HCT116 (cell line): ENCODE measurements around the gene IMMP2L. TPM values are rescaled to one million over a fixed set of nuclear protein-coding genes. Genes with fewer than 3 reads are reported as not detected.

Experiments used
- ATAC-seq: fragments of 200-7000 bp; cut with Tn5 transposase; 2 replicates; pipeline ENCODE4 v1.9.1; 2020; ENCODE audit warnings: mild to moderate bottlenecking, moderate library complexity
- BruUV-seq: library from RNA; stranded (reverse); fragments of 400-500 nt; replicated peaks from 2 replicates; lab custom pipeline; 2021; lab: Mats Ljungman, UMichigan
- CTCF ChIA-PET: fragments of 300-600 bp; sonication (Branson Sonifier 250); formaldehyde crosslinking; loops from one replicate; lab custom pipeline; 2021; ENCODE audit warnings: antibody characterized with exemption; lab: Charles Lee
- POLR2A ChIA-PET: fragments of 300-600, 350-600 bp; sonication (Branson Sonifier 250); formaldehyde crosslinking; loops from one replicate; lab custom pipeline; 2021; ENCODE audit warnings: antibody characterized with exemption; lab: Charles Lee
- RAD21 ChIA-PET, 2 experiments: fragments of 300-600 bp; sonication (Branson Sonifier 250); formaldehyde crosslinking; loops; one replicate each; lab custom pipeline; 2023; ENCODE audit warnings: low total read pairs in 2 of 2; ENCODE audit not compliant: uncharacterized antibody in 2 of 2, unreplicated experiment in 2 of 2, low non-redundant PET in 1 of 2; lab: Charles Lee
- DNase-seq: peaks from one replicate; pipeline ENCODE4 v3.0.0-alpha.2; 2010; ENCODE audit warnings: low read depth, low spot score
- H2AFZ ChIP-seq: fragments of 200-600 bp; shearing (Covaris generic), sonication (generic); 2 replicates; pipeline ENCODE4 v1.6.1; 2017; ENCODE audit warnings: low read depth, mixed run types, mixed read lengths, antibody characterized with exemption, low read length; ENCODE audit not compliant: poor library complexity, severe bottlenecking
- H3K27ac ChIP-seq: 2 replicates; pipeline ENCODE4 v1.5.1; 2012; ENCODE audit warnings: low read depth, low read length
- H3K27me3 ChIP-seq: fragments of 200-600 bp; sonication (generic); 2 replicates; pipeline ENCODE4 v1.6.1; 2016; ENCODE audit warnings: mixed run types, low read length, mixed read lengths; ENCODE audit not compliant: insufficient read depth
- H3K36me3 ChIP-seq, 2 experiments: fragments of 200-500 bp in 1 of 2; fragments of 200-600 bp in 1 of 2; sonication (Bioruptor generic) in 1 of 2; sonication (generic) in 1 of 2; 2 replicates each; pipeline versions ENCODE4 v1.5.1 to v1.6.1; 2014 to 2016; ENCODE audit warnings: low read length in 2 of 2, inconsistent platforms in 1 of 2, mixed read lengths in 1 of 2, mixed run types in 1 of 2; ENCODE audit not compliant: insufficient read depth in 2 of 2, control insufficient read depth in 1 of 2
- H3K4me1 ChIP-seq, 2 experiments: fragments of 200-600 bp in 1 of 2; sonication (generic) in 1 of 2; 2 replicates each; pipeline versions ENCODE4 v1.5.1 to v1.6.1; 2012 to 2017; ENCODE audit warnings: low read length in 2 of 2, inconsistent platforms in 1 of 2, mild to moderate bottlenecking in 1 of 2, mixed read lengths in 1 of 2, mixed run types in 1 of 2, moderate library complexity in 1 of 2; ENCODE audit not compliant: insufficient read depth in 2 of 2, control insufficient read depth in 1 of 2
- H3K4me2 ChIP-seq: fragments of 200-600 bp; sonication (generic); 2 replicates; pipeline ENCODE4 v1.6.1; 2017; ENCODE audit warnings: mixed run types, low read length, mixed read lengths
- H3K4me3 ChIP-seq, 2 experiments: fragments of 200-600 bp in 1 of 2; sonication (generic) in 1 of 2; replicated peaks in 1 of 2; 2 replicates each; pipeline ENCODE4 v1.5.1; 2011 to 2016; ENCODE audit warnings: low read length in 2 of 2, control low read depth in 1 of 2, low read depth in 1 of 2, mild to moderate bottlenecking in 1 of 2, mixed read lengths in 1 of 2, mixed run types in 1 of 2
- H3K79me2 ChIP-seq: fragments of 200-600 bp; sonication (generic); 2 replicates; pipeline ENCODE4 v1.6.1; 2017; ENCODE audit warnings: mild to moderate bottlenecking, mixed run types, low read length, moderate library complexity, mixed read lengths; ENCODE audit not compliant: insufficient read depth
- H3K9ac ChIP-seq: fragments of 200-600 bp; sonication (generic); 2 replicates; pipeline ENCODE4 v1.6.1; 2016; ENCODE audit warnings: low read length, mixed read lengths
- H3K9me2 ChIP-seq: fragments of 200-600 bp; sonication (generic), shearing (Covaris generic); 2 replicates; pipeline ENCODE4 v1.6.1; 2017; ENCODE audit warnings: mixed run types, mild to moderate bottlenecking, moderate library complexity; ENCODE audit not compliant: insufficient read depth
- H3K9me3 ChIP-seq, 2 experiments: fragments of 200-500 bp in 1 of 2; fragments of 200-600 bp in 1 of 2; sonication (Bioruptor generic) in 1 of 2; sonication (generic) in 1 of 2; 2 replicates each; pipeline ENCODE4 v1.6.1; 2014 to 2017; ENCODE audit warnings: low read length in 2 of 2, mixed read lengths in 2 of 2, inconsistent platforms in 1 of 2, low read depth in 1 of 2, mild to moderate bottlenecking in 1 of 2, mixed run types in 1 of 2, moderate library complexity in 1 of 2; ENCODE audit not compliant: control insufficient read depth in 1 of 2, insufficient read depth in 1 of 2
- H4K20me1 ChIP-seq: fragments of 200-600 bp; sonication (generic), shearing (Covaris generic); 2 replicates; pipeline ENCODE4 v1.6.1; 2017; ENCODE audit warnings: mixed run types, mild to moderate bottlenecking, moderate library complexity; ENCODE audit not compliant: insufficient read depth
- CBX3 ChIP-seq: IDR thresholded peaks from 2 replicates; pipeline ENCODE4 v1.6.1; 2012; ENCODE audit warnings: low read depth
- CTCF ChIP-seq, 3 experiments: fragments of 200-600 bp in 1 of 3; sonication (generic) in 1 of 3; IDR thresholded peaks in 2 of 3; conservative IDR thresholded peaks in 1 of 3; 2 replicates each; pipeline ENCODE4 v1.5.1; 2012 to 2017; ENCODE audit warnings: low read depth in 2 of 3, low read length in 2 of 3, antibody characterized with exemption in 1 of 3, borderline replicate concordance in 1 of 3, control low read depth in 1 of 3, mild to moderate bottlenecking in 1 of 3, mixed read lengths in 1 of 3, mixed run types in 1 of 3, moderate library complexity in 1 of 3; ENCODE audit not compliant: insufficient read depth in 1 of 3
- EGR1 ChIP-seq: IDR thresholded peaks from 2 replicates; pipeline ENCODE4 v1.6.1; 2012; ENCODE audit warnings: low read depth
- ELF1 ChIP-seq: IDR thresholded peaks from 2 replicates; pipeline ENCODE4 v1.6.1; 2012; ENCODE audit warnings: low read depth, borderline replicate concordance
- EZH2 ChIP-seq: fragments of 200-600 bp; sonication (generic); IDR thresholded peaks from 2 replicates; pipeline ENCODE4 v1.6.1; 2017; ENCODE audit warnings: antibody characterized with exemption, mixed run types
- EZH2phosphoT487 ChIP-seq: fragments of 200-600 bp; IDR thresholded peaks from 2 replicates; pipeline ENCODE4 v1.6.1; 2018; ENCODE audit warnings: antibody characterized with exemption, borderline replicate concordance
- FOSL1 ChIP-seq: IDR thresholded peaks from 2 replicates; pipeline ENCODE4 v1.6.1; 2012; ENCODE audit warnings: low read depth
- JUND ChIP-seq: IDR thresholded peaks from 2 replicates; pipeline ENCODE4 v1.6.1; 2012
- POLR2A ChIP-seq: IDR thresholded peaks from 2 replicates; pipeline ENCODE4 v1.7.0; 2011; ENCODE audit warnings: borderline replicate concordance; ENCODE audit not compliant: insufficient read depth, insufficient read length; ENCODE audit errors: extremely low read depth
- POLR2AphosphoS5 ChIP-seq: IDR thresholded peaks from 2 replicates; pipeline ENCODE4 v1.6.1; 2011; ENCODE audit warnings: mild to moderate bottlenecking, low read depth, low read length, moderate library complexity
- RAD21 ChIP-seq: IDR thresholded peaks from 2 replicates; pipeline ENCODE4 v1.6.1; 2012; ENCODE audit warnings: low read depth, mild to moderate bottlenecking
- SIN3A ChIP-seq: IDR thresholded peaks from 2 replicates; pipeline ENCODE4 v1.6.1; 2012; ENCODE audit warnings: low read depth
- SP1 ChIP-seq: IDR thresholded peaks from 2 replicates; pipeline ENCODE4 v1.6.1; 2012; ENCODE audit warnings: low read depth
- SRF ChIP-seq: IDR thresholded peaks from 2 replicates; pipeline ENCODE4 v1.6.1; 2012; ENCODE audit warnings: low read depth
- TCF7L2 ChIP-seq: IDR thresholded peaks from 2 replicates; pipeline ENCODE4 v1.7.0; 2011; ENCODE audit warnings: borderline replicate concordance, inconsistent platforms; ENCODE audit not compliant: insufficient read depth, insufficient read length; ENCODE audit errors: extremely low read depth
- YY1 ChIP-seq: IDR thresholded peaks from 2 replicates; pipeline ENCODE4 v1.6.1; 2011; ENCODE audit warnings: low read length, low read depth, moderate library complexity, mild to moderate bottlenecking; ENCODE audit not compliant: insufficient replicate concordance; ENCODE audit errors: extremely low read depth
- ZBTB33 ChIP-seq: IDR thresholded peaks from 2 replicates; pipeline ENCODE4 v1.6.1; 2011; ENCODE audit warnings: mild to moderate bottlenecking, low read length, moderate library complexity; ENCODE audit not compliant: insufficient replicate concordance; ENCODE audit errors: extremely low read depth
- ZFX ChIP-seq: fragments of 450-650 bp; IDR thresholded peaks from 2 replicates; pipeline ENCODE4 v1.6.1; 2017
- ZNF274 ChIP-seq: fragments of 200-500 bp; sonication (Bioruptor generic); IDR thresholded peaks from 2 replicates; pipeline ENCODE4 v1.6.1; 2014; ENCODE audit warnings: mild to moderate bottlenecking, low read depth, low read length, inconsistent platforms
- intact Hi-C: fragments of 100-400 bp; cut with micrococcal nuclease; formaldehyde crosslinking; loops from 2 replicates; pipeline ENCODE4 v1.10.0; 2022
- total RNA-seq: library from RNA; stranded (reverse); gene quantifications from one replicate; pipeline ENCODE4 v1.2.1, GENCODE V29; 2021; ENCODE audit not compliant: unreplicated experiment
- TF ChIP-seq, protein P1 (sequence below): IDR thresholded peaks from 2 replicates; pipeline ENCODE4 v1.6.1; 2012; ENCODE audit warnings: low read depth

Gene IMMP2L
- total RNA-seq, 1 experiment from 2014 or later, result 21.1 TPM

GRCh38 chr7:111330235-111330523 lies 232.1 kb downstream of the IMMP2L start:
- ATAC-seq (no peak), DNase-seq (no peak)
- Histone ChIP-seq H3K4me2 (no peak overlapping the region), H3K27ac (no peak overlapping the region), H3K36me3 (no peaks in the 10 kb centered on the region), H2AFZ (no peak overlapping the region), H3K9me2 (no peaks in the 10 kb centered on the region), H3K4me3 (no peak overlapping the region), H3K4me1 (no peaks in the 10 kb centered on the region), H3K9ac (no peak overlapping the region), H4K20me1 (no peaks in the 10 kb centered on the region), H3K9me3 (no peaks in the 10 kb centered on the region), H3K79me2 (no peaks in the 10 kb centered on the region), H3K27me3 (no peaks in the 10 kb centered on the region)
- no TSS peak for BruUV-seq
- ChIA-PET CTCF (no interaction called here), RAD21 (no interaction called here), POLR2A (no interaction called here)
- intact Hi-C loops, result loop anchor here (5.0 kb wide), 1 partner anchor 157 kb away; no protein-coding TSS in a partner anchor
- no peak for TF ChIP-seq SP1
- TF ChIP-seq, protein P1, sequence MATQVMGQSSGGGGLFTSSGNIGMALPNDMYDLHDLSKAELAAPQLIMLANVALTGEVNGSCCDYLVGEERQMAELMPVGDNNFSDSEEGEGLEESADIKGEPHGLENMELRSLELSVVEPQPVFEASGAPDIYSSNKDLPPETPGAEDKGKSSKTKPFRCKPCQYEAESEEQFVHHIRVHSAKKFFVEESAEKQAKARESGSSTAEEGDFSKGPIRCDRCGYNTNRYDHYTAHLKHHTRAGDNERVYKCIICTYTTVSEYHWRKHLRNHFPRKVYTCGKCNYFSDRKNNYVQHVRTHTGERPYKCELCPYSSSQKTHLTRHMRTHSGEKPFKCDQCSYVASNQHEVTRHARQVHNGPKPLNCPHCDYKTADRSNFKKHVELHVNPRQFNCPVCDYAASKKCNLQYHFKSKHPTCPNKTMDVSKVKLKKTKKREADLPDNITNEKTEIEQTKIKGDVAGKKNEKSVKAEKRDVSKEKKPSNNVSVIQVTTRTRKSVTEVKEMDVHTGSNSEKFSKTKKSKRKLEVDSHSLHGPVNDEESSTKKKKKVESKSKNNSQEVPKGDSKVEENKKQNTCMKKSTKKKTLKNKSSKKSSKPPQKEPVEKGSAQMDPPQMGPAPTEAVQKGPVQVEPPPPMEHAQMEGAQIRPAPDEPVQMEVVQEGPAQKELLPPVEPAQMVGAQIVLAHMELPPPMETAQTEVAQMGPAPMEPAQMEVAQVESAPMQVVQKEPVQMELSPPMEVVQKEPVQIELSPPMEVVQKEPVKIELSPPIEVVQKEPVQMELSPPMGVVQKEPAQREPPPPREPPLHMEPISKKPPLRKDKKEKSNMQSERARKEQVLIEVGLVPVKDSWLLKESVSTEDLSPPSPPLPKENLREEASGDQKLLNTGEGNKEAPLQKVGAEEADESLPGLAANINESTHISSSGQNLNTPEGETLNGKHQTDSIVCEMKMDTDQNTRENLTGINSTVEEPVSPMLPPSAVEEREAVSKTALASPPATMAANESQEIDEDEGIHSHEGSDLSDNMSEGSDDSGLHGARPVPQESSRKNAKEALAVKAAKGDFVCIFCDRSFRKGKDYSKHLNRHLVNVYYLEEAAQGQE, result no peak
- no peak for TF ChIP-seq FOSL1
- no peak for TF ChIP-seq ZFX
- TF ChIP-seq SIN3A, result no peak
- TF ChIP-seq ZBTB33, result no peak
- TF ChIP-seq YY1, result no peak
- TF ChIP-seq POLR2A, result no peak
- no peak for TF ChIP-seq ELF1
- TF ChIP-seq CBX3, result no peak
- TF ChIP-seq EZH2, result no peak
- no peak for TF ChIP-seq TCF7L2
- TF ChIP-seq EGR1, result no peak
- no peak for TF ChIP-seq RAD21
- TF ChIP-seq JUND, result no peak
- TF ChIP-seq SRF, result no peak
- no peak for TF ChIP-seq CTCF (IDR thresholded peaks at IDR 0.05 in 2 of 3, conservative IDR thresholded peaks at IDR 0.05 in 1 of 3; ENCODE audit: borderline replicate concordance in 1 of 3, insufficient read depth in 1 of 3, low read depth in 2 of 3, low read length in 2 of 3)
- no peak for TF ChIP-seq EZH2phosphoT487
- TF ChIP-seq POLR2AphosphoS5, result no peak
- no peak for TF ChIP-seq ZNF274
